OCI-LY7 (cell line): ENCODE data around the gene FAM13C. TPM values are rescaled to one million over a fixed set of nuclear protein-coding genes. Genes with fewer than 3 reads are reported as not detected.

ENCODE experiments used
- BruUV-seq: library from RNA; stranded (reverse); fragments of 400-500 nt; replicated peaks from 2 replicates; lab custom pipeline; 2021; lab: Mats Ljungman, UMichigan
- CTCF ChIA-PET: fragments of 300-600 bp; sonication (Branson Sonifier 250); formaldehyde crosslinking; loops from one replicate; lab custom pipeline; 2022; ENCODE audit warnings: antibody characterized with exemption; ENCODE audit not compliant: unreplicated experiment; lab: Charles Lee
- POLR2A ChIA-PET: fragments of 300-600 bp; sonication (Branson Sonifier 250); formaldehyde crosslinking; loops from one replicate; lab custom pipeline; 2022; ENCODE audit warnings: antibody characterized with exemption; lab: Charles Lee
- DNase-seq: peaks from one replicate; pipeline ENCODE4 v3.0.0-alpha.2; 2015; ENCODE audit warnings: low spot score
- H2AFZ ChIP-seq: fragments of 200-600 bp; sonication (generic), shearing (Covaris generic); 2 replicates; pipeline ENCODE4 v1.6.1; 2014; ENCODE audit warnings: mild to moderate bottlenecking, antibody characterized with exemption, low read length, moderate library complexity
- H3K27ac ChIP-seq: fragments of 200-600 bp; sonication (generic); 2 replicates; pipeline ENCODE4 v1.5.1; 2014; ENCODE audit warnings: mixed run types, low read depth, mild to moderate bottlenecking, moderate library complexity, low read length, inconsistent platforms; ENCODE audit not compliant: poor library complexity, severe bottlenecking
- H3K36me3 ChIP-seq: fragments of 200-600 bp; sonication (generic); 2 replicates; pipeline ENCODE4 v1.6.1; 2014; ENCODE audit warnings: mild to moderate bottlenecking, antibody characterized with exemption, low read length, moderate library complexity, mixed read lengths; ENCODE audit not compliant: insufficient read depth
- H3K4me1 ChIP-seq: fragments of 200-600 bp; sonication (generic); 2 replicates; pipeline ENCODE4 v1.5.1; 2014; ENCODE audit warnings: mild to moderate bottlenecking, low read length; ENCODE audit not compliant: insufficient read depth, poor library complexity, severe bottlenecking
- H3K4me2 ChIP-seq: fragments of 200-600 bp; sonication (generic); 2 replicates; pipeline ENCODE4 v1.6.1; 2014; ENCODE audit warnings: mild to moderate bottlenecking, low read length
- H3K4me3 ChIP-seq: fragments of 200-600 bp; sonication (generic); 2 replicates; pipeline ENCODE4 v1.5.1; 2014; ENCODE audit warnings: mild to moderate bottlenecking, low read depth, low read length; ENCODE audit not compliant: poor library complexity, severe bottlenecking
- H3K79me2 ChIP-seq: fragments of 200-600 bp; sonication (generic); 2 replicates; pipeline ENCODE4 v1.6.1; 2016; ENCODE audit warnings: low read depth, mild to moderate bottlenecking, low read length, moderate library complexity, mixed read lengths; ENCODE audit not compliant: insufficient read depth
- H3K9me2 ChIP-seq: fragments of 200-600 bp; sonication (generic); 2 replicates; pipeline ENCODE4 v1.6.1; 2016; ENCODE audit warnings: mild to moderate bottlenecking, low read length, mixed read lengths; ENCODE audit not compliant: insufficient read depth
- H3K9me3 ChIP-seq: fragments of 200-600 bp; sonication (generic); 2 replicates; pipeline ENCODE4 v1.6.1; 2014; ENCODE audit warnings: mild to moderate bottlenecking, mixed run types, low read length, mixed read lengths
- H4K20me1 ChIP-seq: fragments of 200-600 bp; sonication (generic); 2 replicates; pipeline ENCODE4 v1.6.1; 2014; ENCODE audit warnings: mild to moderate bottlenecking, antibody characterized with exemption, low read length, moderate library complexity, mixed read lengths; ENCODE audit not compliant: insufficient read depth
- EZH2phosphoT487 ChIP-seq: fragments of 200-600 bp; sonication (generic); IDR thresholded peaks from 2 replicates; pipeline ENCODE4 v1.6.1; 2018; ENCODE audit warnings: low read depth, borderline replicate concordance, mild to moderate bottlenecking, mixed run types, antibody characterized with exemption, low read length, moderate library complexity, mixed read lengths
- intact Hi-C: fragments of 100-400 bp; cut with micrococcal nuclease; formaldehyde crosslinking; loops from one replicate; pipeline ENCODE4 v1.10.0; 2022; ENCODE audit not compliant: unreplicated experiment
- total RNA-seq, 2 experiments: library from RNA; depleted of rRNA in 1 of 2; stranded (reverse); fragments of >200 nt in 1 of 2; shearing (Covaris generic) in 1 of 2; gene quantifications; 2 replicates each; pipeline ENCODE4 v1.2.3, GENCODE V29; 2014 to 2022
- TF ChIP-seq, protein P1 (sequence below): fragments of 200-600 bp; sonication (generic); conservative IDR thresholded peaks from 2 replicates; pipeline ENCODE4 v1.5.1; 2014; ENCODE audit warnings: mild to moderate bottlenecking, antibody characterized with exemption, low read length, moderate library complexity, mixed read lengths

FAM13C gene
- total RNA-seq, 2 experiments from 2014 or later, result not detected

GRCh38 chr10:59323831-59324401 is 38.4 kb downstream of the FAM13C start:
- Histone ChIP-seq H3K36me3 (no peaks in the 10 kb centered on the region), H4K20me1 (no peaks in the 10 kb centered on the region), H3K9me3 (no peaks in the 10 kb centered on the region), H2AFZ (no peak overlapping the region), H3K9me2 (no peaks in the 10 kb centered on the region), H3K4me2 (no peak overlapping the region), H3K4me1 (no peaks in the 10 kb centered on the region), H3K4me3 (no peak overlapping the region), H3K27ac (no peak overlapping the region), H3K79me2 (no peaks in the 10 kb centered on the region)
- intact Hi-C loops, result no loop called here
- DNase-seq, result no peak
- TF ChIP-seq, protein P1, sequence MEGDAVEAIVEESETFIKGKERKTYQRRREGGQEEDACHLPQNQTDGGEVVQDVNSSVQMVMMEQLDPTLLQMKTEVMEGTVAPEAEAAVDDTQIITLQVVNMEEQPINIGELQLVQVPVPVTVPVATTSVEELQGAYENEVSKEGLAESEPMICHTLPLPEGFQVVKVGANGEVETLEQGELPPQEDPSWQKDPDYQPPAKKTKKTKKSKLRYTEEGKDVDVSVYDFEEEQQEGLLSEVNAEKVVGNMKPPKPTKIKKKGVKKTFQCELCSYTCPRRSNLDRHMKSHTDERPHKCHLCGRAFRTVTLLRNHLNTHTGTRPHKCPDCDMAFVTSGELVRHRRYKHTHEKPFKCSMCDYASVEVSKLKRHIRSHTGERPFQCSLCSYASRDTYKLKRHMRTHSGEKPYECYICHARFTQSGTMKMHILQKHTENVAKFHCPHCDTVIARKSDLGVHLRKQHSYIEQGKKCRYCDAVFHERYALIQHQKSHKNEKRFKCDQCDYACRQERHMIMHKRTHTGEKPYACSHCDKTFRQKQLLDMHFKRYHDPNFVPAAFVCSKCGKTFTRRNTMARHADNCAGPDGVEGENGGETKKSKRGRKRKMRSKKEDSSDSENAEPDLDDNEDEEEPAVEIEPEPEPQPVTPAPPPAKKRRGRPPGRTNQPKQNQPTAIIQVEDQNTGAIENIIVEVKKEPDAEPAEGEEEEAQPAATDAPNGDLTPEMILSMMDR, result no peak
- TF ChIP-seq EZH2phosphoT487, result no peak
- POLR2A ChIA-PET, result no interaction called here
- CTCF ChIA-PET, result no interaction called here
- BruUV-seq, result no TSS peak

GRCh38 chr10:59323036-59323459 is 39.3 kb downstream of the FAM13C start:
- ChIA-PET CTCF (no interaction called here), POLR2A (no interaction called here)
- Histone ChIP-seq H3K4me3 (no peak overlapping the region), H3K4me1 (no peaks in the 10 kb centered on the region), H3K36me3 (no peaks in the 10 kb centered on the region), H4K20me1 (no peaks in the 10 kb centered on the region), H2AFZ (no peak overlapping the region), H3K9me3 (no peaks in the 10 kb centered on the region), H3K27ac (no peak overlapping the region), H3K4me2 (no peak overlapping the region), H3K79me2 (no peaks in the 10 kb centered on the region), H3K9me2 (no peaks in the 10 kb centered on the region)
- intact Hi-C loops, result no loop called here
- TF ChIP-seq EZH2phosphoT487, result no peak
- TF ChIP-seq, protein P1, result no peak
- no peak for DNase-seq
- no TSS peak for BruUV-seq

DNA sequence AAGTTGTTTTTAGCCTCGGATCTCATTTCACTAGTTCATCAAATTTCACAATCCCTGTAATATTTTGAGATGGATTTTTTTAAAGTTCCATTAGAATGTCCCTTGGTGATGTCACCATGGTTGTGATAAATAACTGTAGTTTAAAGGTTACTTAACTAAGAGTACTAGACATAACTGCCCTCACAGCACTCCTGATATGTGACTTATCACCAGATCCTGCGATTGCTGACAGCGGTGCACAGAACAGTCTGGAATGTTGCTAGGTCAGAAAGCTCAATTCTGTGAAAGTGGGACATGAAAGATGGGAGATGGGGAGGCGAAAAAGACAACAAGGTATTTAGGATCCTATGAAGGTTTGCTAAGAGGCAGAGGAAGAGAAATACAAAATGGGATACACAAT is 40.2 kb downstream of the FAM13C start:
- POLR2A ChIA-PET, result no interaction called here
- no TSS peak for BruUV-seq
- intact Hi-C loops, result no loop called here

More for the DNA sequence above, 40.2 kb downstream of the FAM13C start:
- H3K9me2 ChIP-seq, result no peaks in the 10 kb centered on the region
- CTCF ChIA-PET, result no interaction called here
- no peaks in the 10 kb centered on the region for H3K36me3 ChIP-seq
- no peaks in the 10 kb centered on the region for H3K4me1 ChIP-seq
- H3K4me3 ChIP-seq, result no peak overlapping the region
- TF ChIP-seq, protein P1, result no peak
- no peak for TF ChIP-seq EZH2phosphoT487
- H3K4me2 ChIP-seq, result no peak overlapping the region
- no peaks in the 10 kb centered on the region for H3K79me2 ChIP-seq
- DNase-seq, result no peak
- H3K27ac ChIP-seq, result no peak overlapping the region
- H2AFZ ChIP-seq, result no peak overlapping the region
- no peaks in the 10 kb centered on the region for H3K9me3 ChIP-seq
- H4K20me1 ChIP-seq, result no peaks in the 10 kb centered on the region
